ENCODE results near the gene MRPS18A.
"Not testable (repeated sequence)": the region's sequence is repeated elsewhere in the genome, so short reads cannot be mapped to it uniquely, and the experiment has no call there.

The MRPS18A gene

GRCh38 chr6:43667245-43668150 is 20.1 kb downstream of the MRPS18A start:
- no peaks in the 10 kb centered on the region for H3K79me1 ChIP-seq (ENCODE audit: low read depth, low read length)
- no peak overlapping the region for H2BK120ac ChIP-seq (ENCODE audit: low read depth, low read length)
- peak overlapping the region; percentile 36 for H3K27ac ChIP-seq (replicated peaks; ENCODE audit: low read length)
- peaks cover 9 to 23% of the 10 kb centered on the region in 2 donors for H3K36me3 ChIP-seq (replicated peaks in 1 of 2; ENCODE audit: control insufficient read depth in 2 of 2, insufficient read depth in 2 of 2, low read length in 2 of 2)
- no peaks in the 10 kb centered on the region for H3K9me3 ChIP-seq (replicated peaks in 1 of 2; ENCODE audit: control insufficient read depth in 2 of 2, insufficient read depth in 1 of 2, low read depth in 1 of 2, low read length in 2 of 2)
- peak overlapping the region; percentile 15 for H2BK5ac ChIP-seq (ENCODE audit: low read length)
- peak overlapping the region; percentile 68 for H3K9ac ChIP-seq (ENCODE audit: low read depth, low read length, poor library complexity)
- peak overlapping the region; percentile 90 for H3K18ac ChIP-seq (ENCODE audit: low read length)
- no peak overlapping the region for H3K14ac ChIP-seq (ENCODE audit: low read length)
- H3K4me2 ChIP-seq (ENCODE audit: insufficient read depth, low read length, poor library complexity, severe bottlenecking): peak overlapping the region; percentile 28
- H2AK5ac ChIP-seq (ENCODE audit: low read depth, low read length): peak overlapping the region; percentile 54
- H3K27me3 ChIP-seq (ENCODE audit: control insufficient read depth in 3 of 3, insufficient read depth in 3 of 3, low read depth in 1 of 3, low read length in 3 of 3): peaks cover 0 to 2% (median 0%) of the 10 kb centered on the region in 3 experiments
- H3K4me1 ChIP-seq (ENCODE audit: control insufficient read depth in 2 of 2, insufficient read depth in 1 of 2, low read depth in 1 of 2, low read length in 2 of 2): peaks cover 9 to 28% of the 10 kb centered on the region in 2 donors
- no peak overlapping the region for H3K4me3 ChIP-seq (ENCODE audit: low read length in 2 of 2)
- H4K91ac ChIP-seq (ENCODE audit: low read depth, low read length, poor library complexity): no peak overlapping the region
- peak overlapping the region; percentile 22 for H2BK15ac ChIP-seq (ENCODE audit: low read length)
- no peak overlapping the region for H2BK12ac ChIP-seq (ENCODE audit: low read length)
- H2AFZ ChIP-seq (ENCODE audit: low read length): no peak overlapping the region
- peak; percentile 74 for DNase-seq (ENCODE audit: low spot score)
- peak overlapping the region; percentile 55 for H3K4ac ChIP-seq (ENCODE audit: low read length)
- H3K23ac ChIP-seq (ENCODE audit: low read depth, low read length, poor library complexity): peak overlapping the region; percentile 46
- no CpG with 5 or more reads among the region's 16 CpGs for WGBS, 2 donors (ENCODE audit: extremely low coverage in 2 of 2, insufficient read length in 2 of 2, insufficient replicate concordance in 1 of 2)
- no peak overlapping the region for H4K8ac ChIP-seq (ENCODE audit: low read depth, low read length)

DNA sequence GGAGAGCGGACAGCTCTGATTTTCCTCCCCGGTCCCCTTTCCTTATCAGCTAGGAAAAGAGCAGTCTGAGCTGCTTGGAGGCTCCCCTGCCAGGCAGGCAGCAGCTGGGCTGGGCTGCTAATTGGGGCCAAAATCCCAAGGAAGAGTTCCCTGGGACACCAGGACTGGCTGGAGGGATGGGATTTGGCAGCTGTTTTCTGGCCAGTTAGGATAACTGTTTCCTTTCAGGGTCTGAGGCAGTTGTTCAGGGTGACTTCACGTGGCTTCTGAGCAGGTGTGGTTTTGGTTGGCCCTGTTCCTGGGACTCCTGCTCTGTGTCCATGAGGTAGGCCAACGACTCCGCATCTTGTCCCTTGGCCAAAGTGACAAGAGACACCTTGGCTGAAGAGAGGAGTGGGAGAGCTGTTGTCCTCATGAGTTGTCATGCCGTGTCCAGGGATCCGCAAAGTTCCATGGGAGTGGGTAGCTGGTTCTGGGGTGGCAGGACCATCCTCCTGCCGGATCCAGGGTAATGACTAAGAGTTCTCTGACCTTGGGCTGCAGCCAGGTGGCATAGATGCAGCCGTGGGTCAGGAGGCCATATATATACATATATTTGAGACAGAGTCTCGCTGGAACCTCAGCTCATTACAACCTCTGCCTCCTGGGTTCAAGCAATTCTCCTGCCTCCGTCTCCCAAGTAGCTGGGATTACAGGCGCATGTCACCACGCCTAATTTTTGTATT is 21.2 kb downstream of the MRPS18A start:
- Histone ChIP-seq H3K27me3 (ENCODE audit: control insufficient read depth in 3 of 3, insufficient read depth in 3 of 3, low read depth in 1 of 3, low read length in 3 of 3) (peaks cover 0 to 2% (median 0%) of the 10 kb centered on the region in 3 experiments), H2BK120ac (ENCODE audit: low read depth, low read length) (no peak overlapping the region), H3K4me2 (ENCODE audit: insufficient read depth, low read length, poor library complexity, severe bottlenecking) (no peak overlapping the region), H2AFZ (ENCODE audit: low read length) (no peak overlapping the region), H3K36me3 (replicated peaks in 1 of 2; ENCODE audit: control insufficient read depth in 2 of 2, insufficient read depth in 2 of 2, low read length in 2 of 2) (peaks cover 5 to 11% of the 10 kb centered on the region in 2 donors), H2BK5ac (ENCODE audit: low read length) (no peak overlapping the region), H2BK12ac (ENCODE audit: low read length) (no peak overlapping the region), H3K23ac (ENCODE audit: low read depth, low read length, poor library complexity) (no peak overlapping the region), H3K18ac (ENCODE audit: low read length) (no peak overlapping the region), H4K8ac (ENCODE audit: low read depth, low read length) (no peak overlapping the region), H4K91ac (ENCODE audit: low read depth, low read length, poor library complexity) (no peak overlapping the region), H2BK15ac (ENCODE audit: low read length) (no peak overlapping the region), H3K9me3 (replicated peaks in 1 of 2; ENCODE audit: control insufficient read depth in 2 of 2, insufficient read depth in 1 of 2, low read depth in 1 of 2, low read length in 2 of 2) (no peaks in the 10 kb centered on the region), H3K14ac (ENCODE audit: low read length) (no peak overlapping the region), H3K4me1 (ENCODE audit: control insufficient read depth in 2 of 2, insufficient read depth in 1 of 2, low read depth in 1 of 2, low read length in 2 of 2) (peaks cover 9 to 28% of the 10 kb centered on the region in 2 donors), H2AK5ac (ENCODE audit: low read depth, low read length) (no peak overlapping the region), H3K4ac (ENCODE audit: low read length) (no peak overlapping the region), H3K79me1 (ENCODE audit: low read depth, low read length) (no peaks in the 10 kb centered on the region), H3K9ac (ENCODE audit: low read depth, low read length, poor library complexity) (no peak overlapping the region), H3K4me3 (ENCODE audit: low read length in 2 of 2) (no peak overlapping the region), H3K27ac (replicated peaks; ENCODE audit: low read length) (no peak overlapping the region)
- WGBS, 2 donors (ENCODE audit: extremely low coverage in 2 of 2, insufficient read length in 2 of 2, insufficient replicate concordance in 1 of 2): no CpG with 5 or more reads among the region's 13 CpGs
- no peak for DNase-seq (ENCODE audit: low spot score)

DNA sequence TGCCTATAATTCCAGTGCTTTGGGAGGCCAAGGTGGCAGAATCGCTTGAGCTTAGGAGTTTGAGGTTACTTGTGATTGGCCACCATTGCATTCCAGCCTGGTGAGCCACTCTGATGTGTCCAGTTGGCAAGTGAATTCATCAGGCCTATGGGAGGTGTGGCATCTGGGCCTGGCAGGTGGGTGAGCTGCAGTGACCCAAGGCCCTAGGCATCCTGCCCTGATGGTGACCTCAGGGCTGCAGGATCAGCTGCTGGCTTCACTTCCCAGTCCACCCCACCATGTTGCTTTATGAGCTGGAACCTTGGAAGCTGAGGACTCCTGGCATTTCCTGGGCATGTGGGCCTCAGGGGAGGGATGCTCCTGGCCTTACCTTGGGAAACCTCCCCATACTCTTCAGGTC is 22.2 kb downstream of the MRPS18A start:
- Histone ChIP-seq H3K4me2 (ENCODE audit: insufficient read depth, low read length, poor library complexity, severe bottlenecking) (no peak overlapping the region), H3K23ac (ENCODE audit: low read depth, low read length, poor library complexity) (no peak overlapping the region), H3K79me1 (ENCODE audit: low read depth, low read length) (no peaks in the 10 kb centered on the region), H3K18ac (ENCODE audit: low read length) (no peak overlapping the region), H4K91ac (ENCODE audit: low read depth, low read length, poor library complexity) (no peak overlapping the region), H2BK12ac (ENCODE audit: low read length) (no peak overlapping the region), H4K8ac (ENCODE audit: low read depth, low read length) (no peak overlapping the region), H3K36me3 (replicated peaks in 1 of 2; ENCODE audit: control insufficient read depth in 2 of 2, insufficient read depth in 2 of 2, low read length in 2 of 2) (peaks cover 0 to 1% of the 10 kb centered on the region in 2 donors), H2BK5ac (ENCODE audit: low read length) (no peak overlapping the region), H3K14ac (ENCODE audit: low read length) (no peak overlapping the region), H3K27me3 (ENCODE audit: control insufficient read depth in 3 of 3, insufficient read depth in 3 of 3, low read depth in 1 of 3, low read length in 3 of 3) (peaks cover 0 to 2% (median 0%) of the 10 kb centered on the region in 3 experiments), H3K27ac (replicated peaks; ENCODE audit: low read length) (no peak overlapping the region), H3K4ac (ENCODE audit: low read length) (no peak overlapping the region), H3K9me3 (replicated peaks in 1 of 2; ENCODE audit: control insufficient read depth in 2 of 2, insufficient read depth in 1 of 2, low read depth in 1 of 2, low read length in 2 of 2) (peaks cover 0 to 2% of the 10 kb centered on the region in 2 donors), H3K9ac (ENCODE audit: low read depth, low read length, poor library complexity) (peak overlapping the region; percentile 56), H2BK120ac (ENCODE audit: low read depth, low read length) (no peak overlapping the region), H2BK15ac (ENCODE audit: low read length) (no peak overlapping the region), H2AK5ac (ENCODE audit: low read depth, low read length) (no peak overlapping the region), H3K4me1 (ENCODE audit: control insufficient read depth in 2 of 2, insufficient read depth in 1 of 2, low read depth in 1 of 2, low read length in 2 of 2) (peaks cover 9 to 28% of the 10 kb centered on the region in 2 donors), H2AFZ (ENCODE audit: low read length) (no peak overlapping the region), H3K4me3 (ENCODE audit: low read length in 2 of 2) (no peak overlapping the region)
- DNase-seq (ENCODE audit: low spot score): no peak
- WGBS, 2 donors (ENCODE audit: extremely low coverage in 2 of 2, insufficient read length in 2 of 2, insufficient replicate concordance in 1 of 2): no CpG with 5 or more reads among the region's 1 CpG

- not testable (repeated sequence) for H3K4ac ChIP-seq (ENCODE audit: low read length); H2BK120ac ChIP-seq (ENCODE audit: low read depth, low read length); H3K18ac ChIP-seq (ENCODE audit: low read length); H2AFZ ChIP-seq (ENCODE audit: low read length); H3K14ac ChIP-seq (ENCODE audit: low read length); H4K8ac ChIP-seq (ENCODE audit: low read depth, low read length); H3K36me3 ChIP-seq (replicated peaks in 1 of 2; ENCODE audit: control insufficient read depth in 2 of 2, insufficient read depth in 2 of 2, low read length in 2 of 2); H2BK15ac ChIP-seq (ENCODE audit: low read length); H3K4me2 ChIP-seq (ENCODE audit: insufficient read depth, low read length, poor library complexity, severe bottlenecking); H3K27me3 ChIP-seq (ENCODE audit: control insufficient read depth in 3 of 3, insufficient read depth in 3 of 3, low read depth in 1 of 3, low read length in 3 of 3); H4K91ac ChIP-seq (ENCODE audit: low read depth, low read length, poor library complexity); H3K4me1 ChIP-seq (ENCODE audit: control insufficient read depth in 2 of 2, insufficient read depth in 1 of 2, low read depth in 1 of 2, low read length in 2 of 2); H3K27ac ChIP-seq (replicated peaks; ENCODE audit: low read length); H3K4me3 ChIP-seq (ENCODE audit: low read length in 2 of 2); H3K23ac ChIP-seq (ENCODE audit: low read depth, low read length, poor library complexity); H3K9me3 ChIP-seq (replicated peaks in 1 of 2; ENCODE audit: control insufficient read depth in 2 of 2, insufficient read depth in 1 of 2, low read depth in 1 of 2, low read length in 2 of 2); H2BK12ac ChIP-seq (ENCODE audit: low read length); DNase-seq (ENCODE audit: low spot score); H2BK5ac ChIP-seq (ENCODE audit: low read length); H3K79me1 ChIP-seq (ENCODE audit: low read depth, low read length); H3K9ac ChIP-seq (ENCODE audit: low read depth, low read length, poor library complexity); H2AK5ac ChIP-seq (ENCODE audit: low read depth, low read length)
- whole genome bisulfite sequencing, 2 donors (ENCODE audit: extremely low coverage in 2 of 2, insufficient read length in 2 of 2, insufficient replicate concordance in 1 of 2): no CpG with 5 or more reads among the region's 5 CpGs
Observed at GRCh38 chr6:43662948-43663347, 24.6 kb downstream of the MRPS18A start.

All from neuronal stem cell (in vitro differentiated cells).